Loucy (cell line): ENCODE data around the gene EFCAB14.
"Not testable (repeated sequence)": the region's sequence is repeated elsewhere in the genome, so short reads cannot be mapped to it uniquely, and the experiment has no call there.

Experiments
- H2AFZ ChIP-seq: fragments of 200-600 bp; sonication (generic); 2 replicates; pipeline ENCODE4 v1.6.0; 2016; ENCODE audit warnings: antibody characterized with exemption, mild to moderate bottlenecking, low read length, moderate library complexity
- H3F3A ChIP-seq: fragments of 200-600 bp; 2 replicates; pipeline ENCODE4 v1.6.0; 2016; ENCODE audit warnings: antibody characterized with exemption, low read depth, mild to moderate bottlenecking
- H3K27me3 ChIP-seq: fragments of 200-600 bp; sonication (generic); 2 replicates; pipeline ENCODE4 v1.6.1; 2014; ENCODE audit warnings: low read length, mild to moderate bottlenecking; ENCODE audit not compliant: insufficient read depth, poor library complexity, severe bottlenecking
- H3K36me3 ChIP-seq: fragments of 200-600 bp; sonication (generic); 2 replicates; pipeline ENCODE4 v1.6.1; 2016; ENCODE audit warnings: low read length; ENCODE audit not compliant: insufficient read depth
- H3K4me1 ChIP-seq: fragments of 200-600 bp; sonication (generic); 2 replicates; pipeline ENCODE4 v1.5.1; 2014; ENCODE audit warnings: low read length, mild to moderate bottlenecking; ENCODE audit not compliant: insufficient read depth, poor library complexity, severe bottlenecking
- H3K4me2 ChIP-seq: fragments of 200-600 bp; sonication (generic); 2 replicates; pipeline ENCODE4 v1.6.0; 2014; ENCODE audit warnings: antibody characterized with exemption, low read length, low read depth, mild to moderate bottlenecking; ENCODE audit not compliant: poor library complexity, severe bottlenecking
- H3K4me3 ChIP-seq: fragments of 200-600 bp; sonication (generic); 2 replicates; pipeline ENCODE4 v1.5.1; 2014; ENCODE audit warnings: low read length, mild to moderate bottlenecking, mixed read lengths; ENCODE audit not compliant: poor library complexity, severe bottlenecking
- H3K79me2 ChIP-seq: fragments of 200-600 bp; sonication (generic); 2 replicates; pipeline ENCODE4 v1.6.1; 2014; ENCODE audit warnings: low read length; ENCODE audit not compliant: insufficient read depth
- H3K9ac ChIP-seq: fragments of 200-600 bp; sonication (generic); 2 replicates; pipeline ENCODE4 v1.6.0; 2014; ENCODE audit warnings: mild to moderate bottlenecking, low read depth, low read length, moderate library complexity; ENCODE audit not compliant: poor library complexity, severe bottlenecking
- H3K9me2 ChIP-seq: fragments of 200-600 bp; sonication (generic); replicated peaks from 2 replicates; pipeline ENCODE4 v1.6.1; 2016; ENCODE audit warnings: low read depth, low read length, mixed read lengths
- H3K9me3 ChIP-seq: fragments of 200-600 bp; sonication (generic); 2 replicates; pipeline ENCODE4 v1.6.1; 2014; ENCODE audit warnings: mild to moderate bottlenecking, antibody characterized with exemption, low read length, low read depth; ENCODE audit not compliant: insufficient read depth
- H4K20me1 ChIP-seq: fragments of 200-600 bp; sonication (generic); 2 replicates; pipeline ENCODE4 v1.6.0; 2014; ENCODE audit warnings: antibody characterized with exemption, low read length, mild to moderate bottlenecking; ENCODE audit not compliant: insufficient read depth, poor library complexity, severe bottlenecking
- CTCF ChIP-seq: fragments of 200-600 bp; sonication (generic); conservative IDR thresholded peaks from 2 replicates; pipeline ENCODE4 v1.5.1; 2014; ENCODE audit warnings: mild to moderate bottlenecking, antibody characterized with exemption, low read length
- EZH2phosphoT487 ChIP-seq: fragments of 200-600 bp; IDR thresholded peaks from 2 replicates; pipeline ENCODE4 v1.6.1; 2018; ENCODE audit warnings: antibody characterized with exemption, mild to moderate bottlenecking, moderate library complexity, borderline replicate concordance

Gene EFCAB14

GRCh38 chr1:46721686-46722205 is 2.8 kb upstream of the EFCAB14 start:
- Histone ChIP-seq H3K9me3 (no peaks in the 10 kb centered on the region), H3K9me2 (no peaks in the 10 kb centered on the region), H2AFZ (no peak overlapping the region), H3K4me1 (peaks cover 30% of the 10 kb centered on the region), H3K36me3 (no peaks in the 10 kb centered on the region), H4K20me1 (peaks cover 20% of the 10 kb centered on the region), H3F3A (no peaks in the 10 kb centered on the region), H3K9ac (no peak overlapping the region), H3K27me3 (no peaks in the 10 kb centered on the region), H3K4me3 (no peak overlapping the region), H3K4me2 (no peak overlapping the region), H3K79me2 (peaks cover 22% of the 10 kb centered on the region)
- TF ChIP-seq CTCF (no peak), EZH2phosphoT487 (no peak)

DNA sequence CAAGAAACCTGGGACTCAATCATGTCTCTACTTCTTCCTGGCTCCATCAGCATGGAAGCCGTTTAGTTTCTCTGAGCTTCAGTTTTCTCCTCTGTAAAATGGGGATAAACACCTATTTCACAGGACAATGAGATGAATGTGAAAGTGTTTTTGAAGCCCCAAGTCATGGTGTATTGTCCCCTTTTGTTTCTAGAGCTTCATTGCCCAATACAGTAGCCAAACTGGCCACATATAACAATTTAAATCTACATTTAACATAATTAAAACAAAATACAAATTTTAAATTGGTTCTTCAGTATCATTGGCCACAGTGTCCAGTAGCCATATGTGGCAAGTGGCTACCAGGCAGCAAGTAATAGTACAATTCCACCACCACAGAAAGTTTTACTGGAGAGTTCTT is 2.3 kb upstream of the EFCAB14 start:
- H2AFZ ChIP-seq, result no peak overlapping the region
- no peaks in the 10 kb centered on the region for H3K27me3 ChIP-seq
- H3K4me1 ChIP-seq, result peaks cover 35% of the 10 kb centered on the region
- no peaks in the 10 kb centered on the region for H3K9me2 ChIP-seq
- H3K4me3 ChIP-seq, result no peak overlapping the region
- H3K36me3 ChIP-seq, result no peaks in the 10 kb centered on the region
- H3F3A ChIP-seq, result no peaks in the 10 kb centered on the region
- no peaks in the 10 kb centered on the region for H3K9me3 ChIP-seq
- no peak for TF ChIP-seq CTCF
- TF ChIP-seq EZH2phosphoT487, result no peak
- H3K9ac ChIP-seq, result no peak overlapping the region
- peaks cover 28% of the 10 kb centered on the region for H3K79me2 ChIP-seq
- no peak overlapping the region for H3K4me2 ChIP-seq
- peaks cover 25% of the 10 kb centered on the region for H4K20me1 ChIP-seq

DNA sequence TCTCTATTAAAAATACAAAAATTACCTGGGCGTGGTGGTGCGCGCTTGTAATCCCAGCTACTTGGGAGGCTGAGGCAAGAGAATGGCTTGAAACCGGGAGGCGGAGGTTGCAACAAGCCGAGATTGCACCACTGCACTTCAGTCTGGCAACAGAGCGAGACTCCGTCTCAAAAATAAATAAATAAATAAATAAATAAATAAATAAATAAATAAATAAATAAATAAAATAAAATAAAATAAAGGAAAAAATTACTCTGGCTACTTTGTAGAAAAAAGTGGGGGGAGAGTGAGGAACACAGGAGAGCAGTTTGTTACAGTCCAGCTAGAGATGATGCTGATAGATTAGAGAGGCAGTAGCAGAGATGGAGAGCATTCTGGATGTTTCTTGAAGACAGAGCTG is 1.4 kb upstream of the EFCAB14 start:
- not testable (repeated sequence) for H3K9me2 ChIP-seq, H2AFZ ChIP-seq, H3K9me3 ChIP-seq, H3K36me3 ChIP-seq, H3K4me3 ChIP-seq, H3F3A ChIP-seq, H3K9ac ChIP-seq, H3K4me2 ChIP-seq, H3K27me3 ChIP-seq
- peaks cover 30% of the 10 kb centered on the region for H4K20me1 ChIP-seq
- H3K4me1 ChIP-seq, result peaks cover 42% of the 10 kb centered on the region
- peaks cover 37% of the 10 kb centered on the region for H3K79me2 ChIP-seq

GRCh38 chr1:46719689-46720088 is 775 bp upstream of the EFCAB14 start:
- Histone ChIP-seq H3K36me3 (peaks cover 3% of the 10 kb centered on the region; the same call in 1 of the 2 replicates), H3F3A (no peaks in the 10 kb centered on the region), H3K4me3 (peak overlapping the region; percentile 94), H3K27me3 (no peaks in the 10 kb centered on the region), H3K79me2 (peaks cover 43% of the 10 kb centered on the region), H3K4me2 (peak overlapping the region; percentile 81), H3K4me1 (peaks cover 44% of the 10 kb centered on the region), H3K9ac (peak overlapping the region; percentile 89), H4K20me1 (peaks cover 33% of the 10 kb centered on the region), H3K9me2 (no peaks in the 10 kb centered on the region), H3K9me3 (no peaks in the 10 kb centered on the region), H2AFZ (peak overlapping the region; percentile 94)
- TF ChIP-seq EZH2phosphoT487 (no peak), CTCF (no peak)
